Adrenal gland (tissue), 5 donors: ENCODE measurements around the gene THSD7B.

Experiments
- CTCF ChIP-seq, 6 experiments: fragments of 450-650 bp in 4 of 6; fragments of 200-600 bp in 2 of 6; sonication (generic) in 1 of 6; IDR thresholded peaks; 1 replicate in 5 of 6; 2 replicates in 1 of 6; pipeline versions ENCODE4 v1.5.1 to v1.8.0; 2016 to 2021; ENCODE audit warnings: antibody characterized with exemption in 6 of 6, mild to moderate bottlenecking in 2 of 6, moderate library complexity in 1 of 6
- POLR2A ChIP-seq, 2 donors: fragments of 450-650 bp; IDR thresholded peaks; one replicate each; pipeline ENCODE4 v1.6.1; 2017; ENCODE audit warnings: antibody characterized with exemption in 2 of 2, mild to moderate bottlenecking in 2 of 2, moderate library complexity in 1 of 2
- donor health status: DM: no; HTN: no; CAD: no.

DNA sequence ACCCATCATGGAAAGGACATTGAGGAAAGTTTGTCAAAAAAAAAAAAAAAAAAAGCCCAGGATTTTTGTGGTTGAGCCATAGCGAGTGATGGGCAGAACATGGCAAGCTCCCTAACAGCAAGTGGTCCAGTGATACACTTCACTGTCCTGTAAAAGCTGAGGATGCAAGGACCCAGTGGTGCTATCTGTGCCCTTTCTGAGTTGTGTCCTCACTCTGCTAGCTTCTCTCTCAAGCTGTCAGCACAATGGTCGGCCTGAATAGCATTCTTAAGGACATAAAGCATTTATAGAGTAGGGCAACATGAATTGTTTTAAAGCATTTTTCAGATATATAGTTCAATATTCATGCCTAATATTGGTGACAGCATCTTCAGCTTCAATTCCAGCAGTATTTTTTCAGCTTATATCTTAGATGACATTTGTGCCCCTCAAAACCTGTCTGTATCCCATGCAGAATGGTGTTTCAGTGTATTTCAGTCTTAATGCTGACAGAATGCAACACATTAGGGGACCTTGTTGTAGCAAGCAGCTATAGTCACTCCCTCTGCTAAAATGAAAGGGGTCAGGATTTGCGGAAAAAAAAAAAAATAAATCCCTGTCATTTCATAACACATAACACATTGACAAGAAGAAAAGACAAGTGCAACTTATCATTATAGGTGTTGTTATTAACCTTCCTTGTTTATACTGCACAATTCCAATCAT, 496.7 kb downstream of the THSD7B start:
- TF ChIP-seq CTCF (IDR thresholded peaks at IDR 0.05) (no peak), POLR2A (IDR thresholded peaks at IDR 0.05) (no peak)
